ENCODE results near the gene PRICKLE2.

Gene PRICKLE2

GRCh38 chr3:64239841-64240240, 14.6 kb upstream of the PRICKLE2 start:
- no peak for TF ChIP-seq CTCF (IDR thresholded peaks at IDR 0.05)

GRCh38 chr3:64238971-64239667, 13.9 kb upstream of the PRICKLE2 start:
- no peaks in the 10 kb centered on the region for H3K4me1 ChIP-seq (ENCODE audit: control insufficient read depth in 1 of 2, insufficient read depth in 1 of 2, low read depth in 1 of 2, low read length in 1 of 2)
- no peak overlapping the region for H3K4me3 ChIP-seq (ENCODE audit: low read depth in 1 of 2, low read length in 1 of 2)
- no peak for TF ChIP-seq CTCF (IDR thresholded peaks at IDR 0.05)
- no peak overlapping the region for H3K27ac ChIP-seq
- no peaks in the 10 kb centered on the region for H3K9me3 ChIP-seq
- H3K36me3 ChIP-seq = no peaks in the 10 kb centered on the region
- no peaks in the 10 kb centered on the region for H3K27me3 ChIP-seq

More at GRCh38 chr3:64239841-64240240, 14.6 kb upstream of the PRICKLE2 start:
- H3K4me3 ChIP-seq (ENCODE audit: low read depth in 1 of 2, low read length in 1 of 2) = no peak overlapping the region
- H3K36me3 ChIP-seq = no peaks in the 10 kb centered on the region
- H3K9me3 ChIP-seq = no peaks in the 10 kb centered on the region
- no peaks in the 10 kb centered on the region for H3K4me1 ChIP-seq (ENCODE audit: control insufficient read depth in 1 of 2, insufficient read depth in 1 of 2, low read depth in 1 of 2, low read length in 1 of 2)
- no peaks in the 10 kb centered on the region for H3K27me3 ChIP-seq
- no peak overlapping the region for H3K27ac ChIP-seq

GRCh38 chr3:64237083-64237482, 11.8 kb upstream of the PRICKLE2 start:
- no peak overlapping the region for H3K4me3 ChIP-seq (ENCODE audit: low read depth in 1 of 2, low read length in 1 of 2)

GRCh38 chr3:64235605-64236004, 10.3 kb upstream of the PRICKLE2 start:
- Histone ChIP-seq H3K27ac (no peak overlapping the region), H3K27me3 (peaks cover 2% of the 10 kb centered on the region), H3K36me3 (no peaks in the 10 kb centered on the region), H3K4me3 (ENCODE audit: low read depth in 1 of 2, low read length in 1 of 2) (no peak overlapping the region), H3K4me1 (ENCODE audit: control insufficient read depth in 1 of 2, insufficient read depth in 1 of 2, low read depth in 1 of 2, low read length in 1 of 2) (no peaks in the 10 kb centered on the region), H3K9me3 (no peaks in the 10 kb centered on the region)
- no peak for TF ChIP-seq CTCF (IDR thresholded peaks at IDR 0.05)

More at GRCh38 chr3:64237083-64237482, 11.8 kb upstream of the PRICKLE2 start:
- H3K27ac ChIP-seq = no peak overlapping the region
- no peaks in the 10 kb centered on the region for H3K4me1 ChIP-seq (ENCODE audit: control insufficient read depth in 1 of 2, insufficient read depth in 1 of 2, low read depth in 1 of 2, low read length in 1 of 2)
- TF ChIP-seq CTCF (IDR thresholded peaks at IDR 0.05) = no peak
- H3K9me3 ChIP-seq = no peaks in the 10 kb centered on the region
- no peaks in the 10 kb centered on the region for H3K27me3 ChIP-seq
- no peaks in the 10 kb centered on the region for H3K36me3 ChIP-seq

- no peak overlapping the region for H3K27ac ChIP-seq
- H3K27me3 ChIP-seq = peaks cover 5% of the 10 kb centered on the region
- H3K4me3 ChIP-seq (ENCODE audit: low read depth in 1 of 2, low read length in 1 of 2) = no peak overlapping the region
- no peak for TF ChIP-seq CTCF (IDR thresholded peaks at IDR 0.05)
- H3K4me1 ChIP-seq (ENCODE audit: control insufficient read depth in 1 of 2, insufficient read depth in 1 of 2, low read depth in 1 of 2, low read length in 1 of 2) = no peaks in the 10 kb centered on the region
- no peaks in the 10 kb centered on the region for H3K36me3 ChIP-seq
- no peaks in the 10 kb centered on the region for H3K9me3 ChIP-seq
Measured at GRCh38 chr3:64234571-64234970, 9.3 kb upstream of the PRICKLE2 start.

Data from neutrophil (primary cell).